H4 (cell line): Measurements from ENCODE around the gene CEACAM19. TPM values are rescaled to one million over a fixed set of nuclear protein-coding genes. Genes with fewer than 3 reads are reported as not detected.

ENCODE experiments used
- DNase-seq: peaks from one replicate; pipeline ENCODE4 v3.0.0-alpha.2; 2015; ENCODE audit warnings: low spot score
- total RNA-seq: library from RNA; depleted of rRNA; stranded (reverse); fragments of >200 nt; shearing (Covaris generic); gene quantifications from 2 replicates; pipeline ENCODE4 v1.2.3, GENCODE V29; 2014; rRNA removed

CEACAM19 gene
- total RNA-seq, 1 experiment from 2014 or later, result 0.23 TPM

GRCh38 chr19:44722131-44723121 lies 51.1 kb downstream of the CEACAM19 start:
- DNase-seq, result no peak

- no peak for DNase-seq
These were observed 52.1 kb downstream of the CEACAM19 start for GRCh38 chr19:44723299-44723951.

- peak; percentile 49 for DNase-seq
These were observed 52.7 kb downstream of the CEACAM19 start for GRCh38 chr19:44723952-44724319.

GRCh38 chr19:44725251-44725650 lies 54.0 kb downstream of the CEACAM19 start:
- no peak for DNase-seq

GRCh38 chr19:44725684-44726083 lies 54.4 kb downstream of the CEACAM19 start:
- no peak for DNase-seq

GRCh38 chr19:44726465-44726864 lies 55.2 kb downstream of the CEACAM19 start:
- no peak for DNase-seq

- no peak for DNase-seq
These were observed 56.9 kb downstream of the CEACAM19 start for GRCh38 chr19:44728178-44728577.

GRCh38 chr19:44729516-44730033 lies 58.3 kb downstream of the CEACAM19 start:
- DNase-seq, result no peak

GRCh38 chr19:44731081-44731480 lies 59.8 kb downstream of the CEACAM19 start:
- DNase-seq, result no peak

- DNase-seq, result no peak
These were observed 60.3 kb downstream of the CEACAM19 start for GRCh38 chr19:44731622-44732021.

- no peak for DNase-seq
These were observed 61.1 kb downstream of the CEACAM19 start for GRCh38 chr19:44732235-44733014.

Other genes with a start within 250 kb of the CEACAM19 start
- gene ZNF229, start 223.0 kb upstream of the CEACAM19 start, total RNA-seq, result 6.6 and 9.9 TPM in 2 replicates
- 5.8 and 7.6 TPM in 2 replicates for gene ZNF180, start 171.0 kb upstream of the CEACAM19 start, total RNA-seq
- not detected in 2 replicates for gene CEACAM20, start 141.8 kb upstream of the CEACAM19 start, total RNA-seq
- gene IGSF23, start 57.9 kb upstream of the CEACAM19 start, total RNA-seq, result not detected in 2 replicates
- 41.9 and 46.0 TPM in 2 replicates for gene PVR, start 27.6 kb upstream of the CEACAM19 start, total RNA-seq
- gene CEACAM16, start 27.7 kb downstream of the CEACAM19 start, total RNA-seq, result not detected in 2 replicates
- gene BCL3, start 77.2 kb downstream of the CEACAM19 start, total RNA-seq, result 7.8 and 11.6 TPM in 2 replicates
- gene CBLC, start 106.4 kb downstream of the CEACAM19 start, total RNA-seq, result not detected in 2 replicates
- 5.8 and 6.2 TPM in 2 replicates for gene BCAM, start 137.6 kb downstream of the CEACAM19 start, total RNA-seq
- 42.0 and 43.3 TPM in 2 replicates for gene NECTIN2, start 174.8 kb downstream of the CEACAM19 start, total RNA-seq
- gene TOMM40, start 219.8 kb downstream of the CEACAM19 start, total RNA-seq, result 59.0 and 68.6 TPM in 2 replicates
- 0.33 and 0.75 TPM in 2 replicates for gene APOE, start 234.3 kb downstream of the CEACAM19 start, total RNA-seq
- not detected in 2 replicates for gene APOC1, start 243.1 kb downstream of the CEACAM19 start, total RNA-seq